ENCODE measurements around the gene SOX4.

GRCh38 chr6:21628160-21628559, 34.6 kb downstream of the SOX4 start:
- TF ChIP-seq POLR2A (IDR thresholded peaks at IDR 0.05; ENCODE audit: low read depth) (no peak), EP300 (IDR thresholded peaks at IDR 0.05) (no peak)
- TF ChIP-seq, protein P1, sequence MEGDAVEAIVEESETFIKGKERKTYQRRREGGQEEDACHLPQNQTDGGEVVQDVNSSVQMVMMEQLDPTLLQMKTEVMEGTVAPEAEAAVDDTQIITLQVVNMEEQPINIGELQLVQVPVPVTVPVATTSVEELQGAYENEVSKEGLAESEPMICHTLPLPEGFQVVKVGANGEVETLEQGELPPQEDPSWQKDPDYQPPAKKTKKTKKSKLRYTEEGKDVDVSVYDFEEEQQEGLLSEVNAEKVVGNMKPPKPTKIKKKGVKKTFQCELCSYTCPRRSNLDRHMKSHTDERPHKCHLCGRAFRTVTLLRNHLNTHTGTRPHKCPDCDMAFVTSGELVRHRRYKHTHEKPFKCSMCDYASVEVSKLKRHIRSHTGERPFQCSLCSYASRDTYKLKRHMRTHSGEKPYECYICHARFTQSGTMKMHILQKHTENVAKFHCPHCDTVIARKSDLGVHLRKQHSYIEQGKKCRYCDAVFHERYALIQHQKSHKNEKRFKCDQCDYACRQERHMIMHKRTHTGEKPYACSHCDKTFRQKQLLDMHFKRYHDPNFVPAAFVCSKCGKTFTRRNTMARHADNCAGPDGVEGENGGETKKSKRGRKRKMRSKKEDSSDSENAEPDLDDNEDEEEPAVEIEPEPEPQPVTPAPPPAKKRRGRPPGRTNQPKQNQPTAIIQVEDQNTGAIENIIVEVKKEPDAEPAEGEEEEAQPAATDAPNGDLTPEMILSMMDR (IDR thresholded peaks at IDR 0.05): no peak
